Measurements from ENCODE around the gene TFR2. TPM values are rescaled to one million over a fixed set of nuclear protein-coding genes. Genes with fewer than 3 reads are reported as not detected.
A peak's percentile ranks its signal among the peaks of the same experiment; 100 is the strongest.

TFR2 gene
- total and polyA plus RNA-seq, 2 of the 13 experiments (the other 11 are each of a cell fraction or from before 2014, with no cell fraction given): 36.9 to 64.2 TPM

DNA sequence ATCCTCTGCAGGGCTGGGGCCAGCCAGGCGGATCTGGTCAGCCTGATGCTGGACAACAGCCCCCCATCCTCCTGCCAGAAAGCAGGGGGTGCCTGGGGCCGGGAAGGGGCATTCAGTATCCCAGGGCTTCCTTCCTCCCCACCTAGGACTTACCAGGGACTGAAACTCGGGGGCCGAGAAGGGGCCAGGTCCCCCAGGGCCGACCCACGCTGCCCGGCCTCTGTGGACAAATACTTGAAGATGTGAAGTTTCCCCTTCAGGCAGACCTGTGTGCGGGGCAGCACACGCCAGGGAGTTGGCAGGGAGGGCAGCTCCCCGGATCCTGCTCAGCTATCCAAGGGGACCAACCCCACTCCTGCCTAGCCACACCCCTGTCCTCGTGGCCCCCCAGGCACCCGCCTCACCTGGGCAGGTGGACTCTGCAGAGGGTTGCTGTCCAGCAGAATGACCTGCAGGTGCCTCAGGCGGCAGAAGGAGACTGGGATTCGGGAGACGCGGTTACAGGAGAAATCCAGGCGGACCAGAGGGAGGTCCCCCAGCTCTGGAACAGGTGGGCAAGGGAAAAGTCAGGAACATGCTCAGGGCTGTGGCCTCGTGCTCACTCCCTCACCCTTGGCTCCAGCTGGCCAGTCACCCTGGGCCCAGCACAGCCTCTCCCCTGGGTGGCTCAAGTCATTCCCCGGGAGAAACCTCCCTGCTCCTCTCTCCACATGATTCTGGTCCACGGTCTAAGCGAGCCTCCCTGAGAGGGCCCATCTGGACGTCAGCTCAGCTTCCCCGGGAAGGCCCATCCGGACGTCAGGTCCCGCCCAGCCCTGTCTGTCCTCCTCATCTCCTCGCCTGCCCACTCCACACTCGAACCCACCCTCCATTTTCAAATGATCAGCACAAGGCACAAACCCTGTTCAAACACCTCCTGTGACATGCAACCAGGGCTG, 62.8 kb downstream of the TFR2 start:
- CTCF ChIA-PET (ENCODE audit: low intra/inter-chr PET ratio, low total read pairs): no interaction called here
- ATAC-seq: no peak
- WGBS (ENCODE audit: low lambda C conversion rate): 94% methylated on average over 21 of the region's 28 CpGs
- POLR2A ChIA-PET: interaction anchor here (2.1 kb wide), 1 partner anchor 8 kb away, joined by 6 read pairs; the partner anchor contains the start of genes FBXO24 and LRCH4
- in situ Hi-C loops (cut with HindIII; ENCODE audit: extremely low pct_ligation_motif_present, low pct_unique_long_range_greater_than_20kb) (no loop called here), intact Hi-C loops (cut with micrococcal nuclease; ENCODE audit: unreplicated experiment) (no loop called here)
- Histone ChIP-seq H3K79me2 (ENCODE audit: insufficient read depth, low read length) (no peaks in the 10 kb centered on the region), H3K4me3 (replicated peaks in 1 of 3; ENCODE audit: insufficient read depth in 1 of 3, low read depth in 2 of 3, low read length in 3 of 3) (no peak overlapping the region), H3K9me3 (ENCODE audit: low read length) (no peaks in the 10 kb centered on the region), H3K36me3 (replicated peaks in 1 of 2; ENCODE audit: control insufficient read depth in 1 of 2, insufficient read depth in 2 of 2, low read length in 2 of 2) (peaks cover 15 to 33% of the 10 kb centered on the region in 2 experiments; a peak in 4 of 5 replicates), H4K20me1 (ENCODE audit: insufficient read depth, low read length) (no peaks in the 10 kb centered on the region), H3K4me1 (ENCODE audit: insufficient read depth, low read length) (peaks cover 1% of the 10 kb centered on the region; the same call in 1 of the 2 replicates), H3K4me2 (ENCODE audit: low read depth, low read length) (no peak overlapping the region), H3K27ac (ENCODE audit: extremely low read length, insufficient read depth, low read length) (no peak overlapping the region), H3K9ac (ENCODE audit: insufficient read depth, low read depth, low read length) (no peak overlapping the region), H3K27me3 (ENCODE audit: control insufficient read depth in 1 of 2, insufficient read depth in 2 of 2, low read length in 2 of 2) (no peaks in the 10 kb centered on the region), H2AFZ (ENCODE audit: low read length) (no peak overlapping the region)
- no peak for FAIRE-seq
- DNase-seq (ENCODE audit: low spot score): no peak
- no TSS peak for BruUV-seq (replicated peaks)
- peak; percentile 89 for TF ChIP-seq AGO2 (optimal IDR thresholded peaks at IDR 0.05; ENCODE audit: low read depth, low read length)
- no peak for TF ChIP-seq ATAD3A (CRISPR knock-in tag; IDR thresholded peaks at IDR 0.05)
- no peak for TF ChIP-seq ZNF777 (CRISPR knock-in tag; IDR thresholded peaks at IDR 0.05)
- TF ChIP-seq MED1 (CRISPR knock-in tag; IDR thresholded peaks at IDR 0.05): no peak
- no peak for TF ChIP-seq SATB2 (CRISPR knock-in tag; IDR thresholded peaks at IDR 0.05)
- TF ChIP-seq PRPF4 (IDR thresholded peaks at IDR 0.05; ENCODE audit: low read depth, low read length, poor library complexity, severe bottlenecking): no peak
- TF ChIP-seq, protein P1, sequence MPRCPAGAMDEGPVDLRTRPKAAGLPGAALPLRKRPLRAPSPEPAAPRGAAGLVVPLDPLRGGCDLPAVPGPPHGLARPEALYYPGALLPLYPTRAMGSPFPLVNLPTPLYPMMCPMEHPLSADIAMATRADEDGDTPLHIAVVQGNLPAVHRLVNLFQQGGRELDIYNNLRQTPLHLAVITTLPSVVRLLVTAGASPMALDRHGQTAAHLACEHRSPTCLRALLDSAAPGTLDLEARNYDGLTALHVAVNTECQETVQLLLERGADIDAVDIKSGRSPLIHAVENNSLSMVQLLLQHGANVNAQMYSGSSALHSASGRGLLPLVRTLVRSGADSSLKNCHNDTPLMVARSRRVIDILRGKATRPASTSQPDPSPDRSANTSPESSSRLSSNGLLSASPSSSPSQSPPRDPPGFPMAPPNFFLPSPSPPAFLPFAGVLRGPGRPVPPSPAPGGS (CRISPR knock-in tag; IDR thresholded peaks at IDR 0.05): no peak
- TF ChIP-seq, protein P2, sequence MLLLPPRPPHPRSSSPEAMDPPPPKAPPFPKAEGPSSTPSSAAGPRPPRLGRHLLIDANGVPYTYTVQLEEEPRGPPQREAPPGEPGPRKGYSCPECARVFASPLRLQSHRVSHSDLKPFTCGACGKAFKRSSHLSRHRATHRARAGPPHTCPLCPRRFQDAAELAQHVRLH (CRISPR knock-in tag; IDR thresholded peaks at IDR 0.05; ENCODE audit: borderline replicate concordance, low read depth): no peak
- no peak for TF ChIP-seq KDM5A (IDR thresholded peaks at IDR 0.05; ENCODE audit: borderline replicate concordance, low read length)
- TF ChIP-seq CBFB (CRISPR knock-in tag; IDR thresholded peaks at IDR 0.05): no peak
- TF ChIP-seq MTA3 (CRISPR knock-in tag; IDR thresholded peaks at IDR 0.05): no peak
- no peak for TF ChIP-seq EEA1 (CRISPR knock-in tag; IDR thresholded peaks at IDR 0.05; ENCODE audit: borderline replicate concordance)
- TF ChIP-seq AGO1 (IDR thresholded peaks at IDR 0.05; ENCODE audit: low read depth, low read length, poor library complexity, severe bottlenecking): peak; percentile 93
- TF ChIP-seq POLR2A (IDR thresholded peaks at IDR 0.05; ENCODE audit: insufficient read depth in 1 of 2, low read depth in 2 of 2, low read length in 2 of 2): peak in 1 of 2 experiments; percentile 17; a peak in 1 of 4 replicates
- peak; percentile 27; the same call in 1 of the 2 replicates for TF ChIP-seq RBFOX2 (IDR thresholded peaks at IDR 0.05; ENCODE audit: low read depth, low read length)
- TF ChIP-seq, protein P3, sequence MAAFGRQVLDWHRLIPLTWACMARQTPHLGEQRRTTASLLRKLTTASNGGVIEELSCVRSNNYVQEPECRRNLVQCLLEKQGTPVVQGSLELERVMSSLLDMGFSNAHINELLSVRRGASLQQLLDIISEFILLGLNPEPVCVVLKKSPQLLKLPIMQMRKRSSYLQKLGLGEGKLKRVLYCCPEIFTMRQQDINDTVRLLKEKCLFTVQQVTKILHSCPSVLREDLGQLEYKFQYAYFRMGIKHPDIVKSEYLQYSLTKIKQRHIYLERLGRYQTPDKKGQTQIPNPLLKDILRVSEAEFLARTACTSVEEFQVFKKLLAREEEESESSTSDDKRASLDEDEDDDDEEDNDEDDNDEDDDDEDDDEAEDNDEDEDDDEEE (CRISPR knock-in tag; IDR thresholded peaks at IDR 0.05): no peak
- no peak for TF ChIP-seq SOX5 (CRISPR knock-in tag; IDR thresholded peaks at IDR 0.05; ENCODE audit: borderline replicate concordance)
- TF ChIP-seq ZNF549 (CRISPR knock-in tag; IDR thresholded peaks at IDR 0.05): no peak
- peak; percentile 19; the same call in 1 of the 2 replicates for TF ChIP-seq POLR2G (IDR thresholded peaks at IDR 0.05; ENCODE audit: low read depth, low read length)
- TF ChIP-seq KLF6 (CRISPR knock-in tag; IDR thresholded peaks at IDR 0.05): no peak
- TF ChIP-seq, protein P4, sequence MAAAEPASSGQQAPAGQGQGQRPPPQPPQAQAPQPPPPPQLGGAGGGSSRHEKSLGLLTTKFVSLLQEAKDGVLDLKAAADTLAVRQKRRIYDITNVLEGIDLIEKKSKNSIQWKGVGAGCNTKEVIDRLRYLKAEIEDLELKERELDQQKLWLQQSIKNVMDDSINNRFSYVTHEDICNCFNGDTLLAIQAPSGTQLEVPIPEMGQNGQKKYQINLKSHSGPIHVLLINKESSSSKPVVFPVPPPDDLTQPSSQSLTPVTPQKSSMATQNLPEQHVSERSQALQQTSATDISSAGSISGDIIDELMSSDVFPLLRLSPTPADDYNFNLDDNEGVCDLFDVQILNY (CRISPR knock-in tag; conservative IDR thresholded peaks at IDR 0.05): no peak
- no peak for TF ChIP-seq ZNF562 (CRISPR knock-in tag; IDR thresholded peaks at IDR 0.05; ENCODE audit: borderline replicate concordance)
- no peak for TF ChIP-seq ZNF780A (CRISPR knock-in tag; IDR thresholded peaks at IDR 0.05)
